Measurements from ENCODE around the gene COMMD9. TPM values are rescaled to one million over a fixed set of nuclear protein-coding genes. Genes with fewer than 3 reads are reported as not detected.

Gene COMMD9
- total RNA-seq, result 46.4 and 61.0 TPM in 2 replicates

GRCh38 chr11:36289226-36289852 lies at the start of gene COMMD9:
Gene COMMD9 (minus strand): TSS chr11:36289424. CDS start chr11:36289412, 12 bp downstream.

GRCh38 chr11:36295926-36296325 lies 6.7 kb upstream of the COMMD9 start, which contains the start of gene PRR5L:
Gene PRR5L (plus strand): TSS chr11:36296288. CDS start chr11:36401122, 104,834 bp downstream.

Other genes with a start within 250 kb of the COMMD9 start
- gene PRR5L, start 6.9 kb upstream of the COMMD9 start, total RNA-seq, result 0.29 and 0.83 TPM in 2 replicates
- 8.6 TPM in 2 replicates for gene TRAF6, start 220.8 kb upstream of the COMMD9 start, total RNA-seq